GM19452 (cell line): Measurements from ENCODE around the gene DCAKD.

Experiments
- ATAC-seq: cut with Tn5 transposase; IDR thresholded peaks from one replicate; pipeline ENCODE4 v1.9.1; 2021; ENCODE audit not compliant: unreplicated experiment

The DCAKD gene

DNA sequence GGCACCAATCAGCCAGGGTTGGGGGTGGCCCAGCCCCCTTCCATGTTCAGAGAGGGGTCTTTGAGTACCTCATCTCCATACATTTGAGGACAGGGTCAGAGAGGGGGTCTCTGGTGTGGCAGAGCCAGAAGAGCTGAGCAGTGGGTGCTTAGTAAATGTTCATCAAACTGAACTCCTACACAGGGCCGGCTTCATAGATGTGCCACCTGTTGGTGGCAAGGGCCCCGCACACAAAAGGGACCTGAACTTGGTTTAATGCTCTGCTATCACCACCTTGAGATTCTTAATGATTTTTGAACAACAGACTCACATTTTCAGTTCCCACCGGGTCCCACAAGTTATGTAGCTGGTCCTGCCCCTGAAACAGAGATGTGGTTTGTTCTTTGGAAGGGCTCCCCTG lies 74.4 kb downstream of the DCAKD start:
- ATAC-seq: no peak

DNA sequence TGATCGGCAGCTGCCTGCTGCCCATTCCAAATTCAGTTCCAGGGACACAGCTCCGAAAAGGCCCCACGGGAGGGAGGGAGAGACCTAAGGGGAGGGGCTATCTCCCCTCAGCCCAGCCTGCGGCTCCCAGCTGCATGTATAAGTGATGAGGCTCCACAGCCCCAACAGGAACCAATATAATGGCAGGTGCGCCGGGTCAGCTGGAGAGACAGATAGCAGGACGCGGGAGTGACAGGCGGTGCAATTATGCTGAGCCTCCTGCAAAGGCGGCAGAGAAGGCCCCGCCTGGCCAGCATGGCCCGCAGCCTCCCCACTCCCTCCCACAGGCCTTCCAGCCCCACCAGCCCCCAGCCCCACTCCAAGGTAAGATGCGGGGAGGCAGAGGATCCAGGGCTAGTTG lies 75.2 kb downstream of the DCAKD start:
- no peak for ATAC-seq
